GM21526 (cell line): ENCODE measurements around the gene PLCH2.
"Not testable (repeated sequence)": the region's sequence is repeated elsewhere in the genome, so short reads cannot be mapped to it uniquely, and the experiment has no call there.

ENCODE experiments used
- ATAC-seq: cut with Tn5 transposase; IDR thresholded peaks from one replicate; pipeline ENCODE4 v1.9.1; 2021; ENCODE audit warnings: moderate library complexity; ENCODE audit not compliant: unreplicated experiment, low FRiP score

The PLCH2 gene

GRCh38 chr1:2541619-2542245 is 65.6 kb downstream of the PLCH2 start:
- no peak for ATAC-seq

DNA sequence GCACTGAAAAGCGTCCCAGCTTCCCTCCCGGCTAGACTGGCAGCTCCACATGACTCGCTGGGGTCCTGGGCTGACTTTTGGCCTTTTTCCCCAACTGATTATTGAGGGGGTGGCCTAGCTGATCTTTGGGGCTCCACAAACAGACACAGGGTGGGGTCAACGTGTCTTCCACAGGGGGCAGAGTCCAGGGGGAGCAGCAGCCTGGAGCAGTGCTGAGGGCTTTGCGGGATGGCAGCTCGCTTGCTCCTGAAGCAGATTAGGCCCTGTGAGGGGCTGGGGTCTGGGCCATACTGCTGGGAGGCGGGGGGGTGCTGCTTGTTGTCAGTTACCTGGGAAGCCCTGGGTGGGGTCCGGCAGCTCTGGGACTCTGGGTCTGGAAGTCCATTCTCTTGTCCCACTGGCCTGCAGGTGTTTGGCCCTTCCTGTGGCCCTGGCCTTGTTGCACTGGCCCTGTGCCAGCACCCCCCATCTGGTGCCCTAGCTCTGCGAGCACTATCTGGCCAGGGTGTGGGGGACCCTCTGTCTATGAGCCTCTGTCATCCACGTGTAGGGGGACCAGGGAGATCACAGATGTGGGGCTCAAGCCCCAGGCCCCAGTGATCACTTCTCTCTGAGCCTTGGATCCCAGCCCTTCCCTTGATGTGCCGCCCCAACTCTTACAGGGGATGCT is 66.3 kb downstream of the PLCH2 start:
- no peak for ATAC-seq

DNA sequence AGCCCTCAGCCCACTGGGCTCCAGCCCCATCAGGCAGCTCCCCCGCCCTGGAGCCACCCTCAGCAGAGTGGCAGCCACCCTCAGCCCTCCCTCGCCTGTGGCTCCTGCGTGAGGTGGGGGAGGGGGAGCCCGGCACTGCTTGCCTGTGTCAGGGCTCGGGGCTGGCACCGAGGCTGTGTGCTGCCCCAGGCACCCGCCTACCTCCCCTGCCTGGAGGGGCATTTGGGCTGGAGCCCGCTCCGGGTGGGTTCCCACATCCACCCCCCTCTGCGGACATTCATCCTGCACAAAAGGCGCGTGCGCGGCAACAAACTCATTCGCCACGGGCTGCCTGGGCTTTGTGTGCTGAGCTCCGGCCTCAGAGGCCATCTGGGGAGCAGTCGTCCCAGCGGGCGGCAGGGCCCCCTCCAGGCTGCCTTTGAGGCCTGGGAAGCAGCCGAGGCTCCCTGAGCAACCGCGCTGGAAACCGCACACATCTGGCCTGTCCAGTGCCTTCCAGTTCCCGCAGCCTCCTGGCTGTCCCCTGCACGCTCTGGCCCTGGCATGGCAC is 67.5 kb downstream of the PLCH2 start:
- ATAC-seq: no peak

DNA sequence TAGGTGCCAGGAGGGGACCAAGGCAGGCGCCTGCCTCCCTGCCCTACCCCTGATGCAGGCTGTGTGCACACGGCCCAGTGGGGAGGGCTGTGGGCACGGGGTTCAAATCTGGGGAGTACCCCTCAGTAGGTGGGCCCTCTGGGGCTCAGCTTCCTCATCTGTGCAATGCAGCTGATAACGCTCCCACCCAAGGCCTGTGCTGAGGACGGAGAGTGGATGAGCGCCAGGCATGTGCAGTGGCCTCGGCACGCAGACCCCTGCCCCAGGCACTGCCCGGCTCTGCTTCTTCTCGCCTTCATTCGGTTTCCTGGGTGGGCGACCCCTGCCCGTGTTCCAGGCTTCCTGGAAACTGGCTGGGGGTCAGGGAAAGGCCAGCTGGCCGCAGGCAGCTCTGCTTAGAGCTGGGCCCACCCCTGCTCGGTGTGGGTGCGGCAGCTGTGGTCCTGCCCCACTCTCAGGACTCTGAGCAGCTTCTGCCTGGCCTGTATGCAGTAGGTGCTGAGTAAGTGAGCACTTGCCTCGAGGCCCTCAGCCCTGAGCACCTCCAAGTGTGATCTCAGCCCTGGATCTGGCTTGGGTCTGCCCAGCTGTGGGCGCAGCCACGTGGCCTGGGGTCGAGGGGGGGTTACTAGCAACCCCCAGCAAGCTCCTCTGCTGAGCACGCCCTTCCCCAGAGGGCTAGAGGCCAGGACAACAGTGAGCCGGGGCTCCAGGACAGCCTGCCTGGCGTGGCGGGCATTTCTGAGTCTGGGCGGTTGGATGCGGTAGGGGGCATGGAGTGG is 68.2 kb downstream of the PLCH2 start:
- no peak for ATAC-seq

DNA sequence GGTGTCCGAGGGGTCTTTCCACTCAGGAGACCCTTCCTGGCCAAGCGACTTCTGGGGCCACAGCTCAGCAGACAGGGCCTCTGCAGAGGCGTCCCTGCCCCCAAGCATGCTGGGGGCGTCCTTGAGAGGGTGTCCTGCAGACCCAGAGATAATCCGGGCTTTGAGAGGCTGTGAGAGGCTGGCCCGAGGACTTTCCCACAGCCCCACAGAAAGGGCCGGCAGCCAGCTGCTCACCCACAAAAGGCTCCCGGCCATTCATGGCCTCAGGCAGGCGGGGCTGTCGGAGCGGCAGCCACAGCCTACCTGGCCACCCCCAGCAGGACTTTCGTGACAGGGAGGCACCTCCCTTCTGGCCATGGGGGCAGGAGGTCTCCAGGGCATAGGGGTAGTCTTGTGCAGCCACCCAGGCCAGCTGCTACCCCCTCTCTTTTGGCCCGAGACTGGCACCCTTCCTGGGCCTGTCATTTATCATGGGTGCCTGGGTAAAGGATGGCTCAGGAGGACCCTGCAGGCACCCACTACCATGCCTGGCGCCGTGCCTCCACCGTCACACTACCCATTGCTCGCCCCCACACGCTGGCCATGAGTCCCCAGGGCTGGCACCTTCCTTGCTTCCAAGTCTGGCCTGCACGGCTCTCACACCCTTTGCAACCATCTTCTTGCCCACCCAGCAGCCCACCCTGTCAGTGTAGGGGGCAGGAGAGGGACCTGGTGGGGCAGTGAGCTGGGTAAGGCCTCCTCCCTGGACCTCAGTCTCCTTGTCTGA is 69.0 kb downstream of the PLCH2 start:
- no peak for ATAC-seq

DNA sequence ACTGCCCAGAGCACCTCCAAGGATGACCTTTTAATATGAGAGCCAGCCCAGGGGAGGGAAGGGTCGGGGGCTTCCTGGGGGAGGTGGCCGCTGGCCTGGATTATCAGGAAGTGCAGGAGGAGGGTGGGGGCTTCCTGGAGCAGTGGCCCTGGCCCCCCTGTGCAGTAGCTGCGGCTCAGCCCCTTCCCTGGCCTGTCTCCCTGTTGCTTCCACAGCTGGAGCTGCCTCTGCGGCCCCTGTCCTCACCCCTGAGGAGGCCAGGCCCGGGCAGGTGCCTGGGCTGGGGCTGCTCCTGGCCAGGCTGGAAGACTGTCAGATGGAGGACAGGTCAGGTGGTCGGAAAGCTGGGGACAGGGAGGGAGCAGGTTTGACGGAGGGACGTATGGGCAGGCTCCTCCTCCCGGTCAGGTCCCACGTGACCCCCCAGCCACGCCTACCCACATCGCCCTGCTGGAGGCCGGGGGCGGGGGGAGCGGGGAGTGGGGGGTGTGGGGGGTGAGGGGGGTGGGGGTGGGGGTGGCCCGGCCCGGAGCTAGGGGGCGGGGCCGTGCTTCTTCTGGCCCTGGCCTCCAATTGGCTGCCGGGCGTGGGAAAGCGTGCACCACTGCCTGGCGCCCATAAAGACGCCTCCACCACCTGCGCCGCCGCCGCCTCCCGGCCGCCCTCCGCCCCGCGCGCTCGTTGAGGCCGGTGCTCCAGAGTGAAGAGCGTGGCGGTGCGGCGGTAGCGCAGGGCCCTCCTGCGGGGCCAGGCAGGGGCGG is 69.8 kb downstream of the PLCH2 start:
- ATAC-seq: peak; percentile 32

- ATAC-seq: peak; percentile 22
Observed at GRCh38 chr1:2546515-2547209, 70.6 kb downstream of the PLCH2 start.

GRCh38 chr1:2547210-2548067 is 71.3 kb downstream of the PLCH2 start:
- ATAC-seq: no peak

DNA sequence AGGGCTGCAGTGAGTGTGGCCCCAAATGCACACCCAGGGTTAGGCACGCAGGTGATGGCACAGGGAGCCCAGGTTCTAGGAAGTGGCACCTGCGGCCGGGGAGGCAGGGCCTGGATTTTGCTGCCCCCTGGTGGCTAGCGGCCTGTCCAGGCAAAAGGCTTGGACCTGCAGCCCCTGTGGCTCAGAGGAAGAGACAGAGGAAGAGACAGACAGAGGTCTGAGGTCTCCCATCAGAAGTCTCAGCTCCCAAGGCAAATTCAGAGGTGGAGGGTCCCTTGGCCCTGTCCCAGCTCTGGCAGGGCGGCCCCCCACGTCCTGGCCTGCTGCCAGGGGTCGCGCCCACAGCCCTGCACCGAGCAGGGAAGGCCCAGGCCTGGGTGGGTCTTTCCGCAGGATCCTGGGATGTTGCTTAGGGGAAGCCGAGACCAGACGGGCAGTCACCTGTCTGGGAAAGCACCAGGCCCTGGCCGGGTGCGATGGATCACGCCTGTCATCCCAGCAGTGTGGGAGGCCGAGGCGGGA is 72.0 kb downstream of the PLCH2 start:
- ATAC-seq: peak; percentile 18

DNA sequence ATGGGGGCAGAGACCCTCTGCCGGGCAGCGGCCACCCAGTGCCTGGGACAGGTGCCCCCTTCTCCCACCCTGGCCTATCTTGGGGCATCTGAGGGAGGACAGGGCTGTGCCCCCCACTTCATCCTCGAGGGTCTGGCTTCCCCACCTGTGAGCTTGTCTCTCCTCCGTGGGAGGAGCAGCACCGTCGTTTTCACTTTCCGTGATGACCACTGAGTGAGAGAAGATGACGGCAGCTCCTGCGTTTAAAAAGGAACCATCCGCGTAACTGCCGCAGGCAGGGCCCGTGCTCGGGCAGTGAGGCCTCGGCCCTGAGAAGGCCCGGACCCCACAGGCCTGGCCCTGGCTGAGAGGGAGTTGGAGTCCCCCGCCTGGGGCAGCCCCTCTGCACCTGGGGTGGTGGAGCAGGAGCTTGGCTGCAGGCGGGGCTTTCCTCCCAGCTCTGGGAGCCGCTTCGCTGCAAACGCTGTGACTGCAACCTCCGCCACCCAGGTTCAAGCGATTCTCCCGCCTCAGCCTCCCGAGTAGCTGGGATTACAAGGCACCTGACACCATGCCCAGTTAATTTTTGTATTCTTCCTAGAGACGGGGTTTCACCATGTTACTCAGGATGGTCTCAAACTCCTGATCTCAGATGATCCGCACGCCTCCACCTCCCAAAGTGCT is 73.4 kb downstream of the PLCH2 start:
- not testable (repeated sequence) for ATAC-seq

GRCh38 chr1:2550309-2550861 is 74.3 kb downstream of the PLCH2 start:
- ATAC-seq: not testable (repeated sequence)

- not testable (repeated sequence) for ATAC-seq
Observed at GRCh38 chr1:2551544-2551943, 75.5 kb downstream of the PLCH2 start.

DNA sequence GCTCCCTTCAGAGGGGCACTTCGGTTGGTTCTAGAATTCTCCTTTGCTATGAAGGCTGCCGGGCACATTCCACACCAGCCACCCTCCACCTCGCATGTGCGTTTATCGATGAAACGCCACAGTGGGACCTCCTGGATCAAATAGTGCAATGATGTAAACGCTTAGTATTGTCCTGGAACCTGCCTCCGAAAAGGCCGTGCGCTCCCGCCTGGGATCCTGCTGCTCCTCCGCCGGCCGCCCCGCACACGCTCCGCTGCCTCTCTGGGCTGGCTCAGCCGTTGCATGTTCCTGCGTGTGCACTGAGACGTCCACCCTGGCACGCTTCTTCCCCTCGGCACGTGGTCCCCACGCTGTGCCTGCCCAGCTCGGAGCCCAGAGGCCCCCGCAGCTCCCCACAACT is 76.1 kb downstream of the PLCH2 start:
- no peak for ATAC-seq

GRCh38 chr1:2553076-2553475 is 77.0 kb downstream of the PLCH2 start:
- not testable (repeated sequence) for ATAC-seq

GRCh38 chr1:2553871-2554620 is 78.0 kb downstream of the PLCH2 start:
- no peak for ATAC-seq

DNA sequence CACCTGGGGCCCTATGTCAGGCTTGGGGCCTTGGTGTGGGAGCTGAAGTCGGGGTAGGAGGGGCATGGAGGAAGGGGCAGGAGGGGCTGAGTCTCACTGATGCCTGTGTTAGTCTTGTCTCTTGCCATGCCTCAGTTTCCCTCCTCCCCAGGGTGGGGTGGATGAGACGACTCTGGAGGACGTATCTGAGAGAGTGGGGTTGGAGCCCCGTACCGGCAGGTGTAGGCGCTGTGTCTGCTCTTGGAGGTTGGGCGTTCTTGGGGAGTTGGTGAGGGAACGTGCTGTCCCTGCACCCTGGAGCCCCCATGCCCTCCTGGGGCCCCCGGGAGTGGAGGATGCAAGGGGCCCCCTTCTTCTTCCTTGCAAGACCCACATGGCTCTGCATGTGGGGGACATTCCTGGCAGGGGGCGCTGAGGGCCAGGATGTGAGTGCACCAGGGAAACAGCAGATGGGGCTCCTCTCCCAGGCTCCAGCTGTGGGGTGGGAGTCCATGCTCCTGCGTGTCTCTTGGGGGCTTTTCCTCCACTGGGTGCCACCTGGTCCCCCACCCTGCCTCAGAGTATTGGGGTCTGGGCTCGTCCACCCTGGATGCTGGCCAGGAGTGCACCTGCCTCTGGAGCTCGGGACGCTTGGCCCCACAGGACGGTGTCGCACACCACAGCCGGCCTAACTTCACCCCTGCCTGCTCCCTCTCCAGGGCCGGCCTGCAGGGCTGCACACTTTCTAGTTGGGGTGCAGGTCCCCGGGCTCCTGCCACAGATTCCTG is 78.7 kb downstream of the PLCH2 start:
- ATAC-seq: no peak
